Activated CD4-positive, alpha-beta T cell treated with anti-CD3 and anti-CD28 coated beads, Interleukin-2, amount 10 ng/mL, durations not matched to agents 7 days and 5 days (primary cell): ENCODE data around the gene COL9A3. TPM values are rescaled to one million over a fixed set of nuclear protein-coding genes. Genes with fewer than 3 reads are reported as not detected.
A peak's percentile ranks its signal among the peaks of the same experiment; 100 is the strongest.

Experiments used
- CTCF ChIA-PET: fragments of 350-600 bp; sonication (Branson Sonifier 250); formaldehyde crosslinking; loops from one replicate; lab custom pipeline; 2021; ENCODE audit warnings: antibody characterized with exemption; lab: Charles Lee
- POLR2A ChIA-PET: fragments of 350-600 bp; sonication (Branson Sonifier 250); formaldehyde crosslinking; loops from one replicate; lab custom pipeline; 2021; ENCODE audit warnings: antibody characterized with exemption; lab: Charles Lee
- DNase-seq: peaks from one replicate; pipeline ENCODE4 v3.0.0-alpha.2; 2020
- H3K27ac Mint-ChIP-seq: one replicate; pipeline ENCODE4 v1.8.0; 2021; ENCODE audit warnings: mild to moderate bottlenecking, moderate library complexity, mixed read lengths
- H3K27me3 Mint-ChIP-seq: one replicate; pipeline ENCODE4 v1.8.0; 2021; ENCODE audit warnings: mixed read lengths
- H3K36me3 Mint-ChIP-seq: one replicate; pipeline ENCODE4 v1.8.0; 2021; ENCODE audit warnings: low read depth, mixed read lengths
- H3K4me1 Mint-ChIP-seq: one replicate; pipeline ENCODE4 v1.8.0; 2021; ENCODE audit warnings: mixed read lengths
- H3K4me3 Mint-ChIP-seq: one replicate; pipeline ENCODE4 v1.8.0; 2021; ENCODE audit warnings: mild to moderate bottlenecking, moderate library complexity, mixed read lengths
- H3K9me3 Mint-ChIP-seq: one replicate; pipeline ENCODE4 v1.8.0; 2021; ENCODE audit warnings: mixed read lengths
- total RNA-seq, 2 experiments: library from RNA; stranded (reverse); gene quantifications; one replicate each; pipeline ENCODE4 v1.2.3, GENCODE V29; 2021

COL9A3 gene
- total RNA-seq, 2 experiments from 2014 or later, result not detected

- H3K4me3 Mint-ChIP-seq, result no peak overlapping the region
- H3K9me3 Mint-ChIP-seq, result no peaks in the 10 kb centered on the region
- peaks cover 3% of the 10 kb centered on the region for H3K27me3 Mint-ChIP-seq
- no peak overlapping the region for H3K27ac Mint-ChIP-seq
- ChIA-PET CTCF (interaction anchor here (0.7 to 3.1 kb wide), 4 partner anchors 12 to 310 kb away, joined by 3 to 17 read pairs (median 6); no protein-coding TSS in a partner anchor), POLR2A (no interaction called here)
- no peak for DNase-seq
- peaks cover 20% of the 10 kb centered on the region for H3K4me1 Mint-ChIP-seq
- H3K36me3 Mint-ChIP-seq, result peaks cover 19% of the 10 kb centered on the region
These were observed 7.1 kb upstream of the COL9A3 start for GRCh38 chr20:62809530-62810428.

GRCh38 chr20:62811320-62811719 is 5.5 kb upstream of the COL9A3 start:
- DNase-seq, result no peak
- Mint-ChIP-seq H3K27me3 (peaks cover 16% of the 10 kb centered on the region), H3K4me3 (no peak overlapping the region), H3K27ac (no peak overlapping the region), H3K4me1 (peaks cover 15% of the 10 kb centered on the region), H3K36me3 (peaks cover 19% of the 10 kb centered on the region), H3K9me3 (no peaks in the 10 kb centered on the region)
- CTCF ChIA-PET, result interaction anchor here (1.4 to 1.6 kb wide), 2 partner anchors 10 to 11 kb away, joined by 3 read pairs; no protein-coding TSS in a partner anchor
- POLR2A ChIA-PET, result no interaction called here

DNA sequence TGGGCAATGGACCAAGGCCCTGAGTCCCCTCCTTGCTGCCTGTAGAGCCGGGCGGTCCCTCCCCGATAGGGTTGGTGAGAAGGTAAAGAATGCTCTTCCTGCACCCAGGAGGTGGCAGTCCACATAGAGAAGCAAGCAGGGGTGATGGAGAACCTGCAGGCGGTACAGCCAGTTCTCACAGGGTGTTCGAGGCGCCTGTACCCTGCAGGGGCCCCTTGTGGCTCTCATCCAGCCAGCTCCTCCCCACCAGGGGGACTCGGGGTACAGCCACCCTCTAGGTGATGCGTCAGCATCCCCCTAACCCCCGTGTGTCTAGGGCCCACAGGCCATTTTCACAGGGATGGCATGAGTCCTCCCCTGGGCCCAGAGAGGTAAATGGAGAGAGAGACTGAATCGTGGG is 5.1 kb upstream of the COL9A3 start:
- no peaks in the 10 kb centered on the region for H3K9me3 Mint-ChIP-seq
- no peak for DNase-seq
- ChIA-PET CTCF (interaction anchor here (1.4 to 1.6 kb wide), 2 partner anchors 10 to 11 kb away, joined by 3 read pairs; no protein-coding TSS in a partner anchor), POLR2A (no interaction called here)
- H3K36me3 Mint-ChIP-seq, result peaks cover 17% of the 10 kb centered on the region
- no peak overlapping the region for H3K27ac Mint-ChIP-seq
- peaks cover 13% of the 10 kb centered on the region for H3K4me1 Mint-ChIP-seq
- H3K4me3 Mint-ChIP-seq, result no peak overlapping the region
- H3K27me3 Mint-ChIP-seq, result peaks cover 18% of the 10 kb centered on the region

DNA sequence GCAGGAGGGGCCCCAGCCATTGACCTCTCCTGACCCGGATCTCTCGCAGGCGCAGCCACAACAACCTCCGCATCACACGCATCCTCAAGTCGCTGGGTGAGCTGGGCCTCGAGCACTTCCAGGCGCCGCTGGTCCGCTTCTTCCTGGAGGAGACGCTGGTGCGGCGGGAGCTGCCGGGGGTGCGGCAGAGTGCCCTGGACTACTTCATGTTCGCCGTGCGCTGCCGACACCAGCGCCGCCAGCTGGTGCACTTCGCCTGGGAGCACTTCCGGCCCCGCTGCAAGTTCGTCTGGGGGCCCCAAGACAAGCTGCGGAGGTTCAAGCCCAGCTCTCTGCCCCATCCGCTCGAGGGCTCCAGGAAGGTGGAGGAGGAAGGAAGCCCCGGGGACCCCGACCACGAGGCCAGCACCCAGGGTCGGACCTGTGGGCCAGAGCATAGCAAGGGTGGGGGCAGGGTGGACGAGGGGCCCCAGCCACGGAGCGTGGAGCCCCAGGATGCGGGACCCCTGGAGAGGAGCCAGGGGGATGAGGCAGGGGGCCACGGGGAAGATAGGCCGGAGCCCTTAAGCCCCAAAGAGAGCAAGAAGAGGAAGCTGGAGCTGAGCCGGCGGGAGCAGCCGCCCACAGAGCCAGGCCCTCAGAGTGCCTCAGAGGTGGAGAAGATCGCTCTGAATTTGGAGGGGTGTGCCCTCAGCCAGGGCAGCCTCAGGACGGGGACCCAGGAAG is 4.5 kb upstream of the COL9A3 start:
- ChIA-PET POLR2A (no interaction called here), CTCF (interaction anchor here (1.6 kb wide), 1 partner anchor 10 kb away, joined by 3 read pairs; no protein-coding TSS in a partner anchor)
- Mint-ChIP-seq H3K36me3 (peaks cover 16% of the 10 kb centered on the region), H3K4me1 (peaks cover 10% of the 10 kb centered on the region), H3K4me3 (no peak overlapping the region), H3K27ac (no peak overlapping the region), H3K9me3 (no peaks in the 10 kb centered on the region), H3K27me3 (peaks cover 18% of the 10 kb centered on the region)
- no peak for DNase-seq

GRCh38 chr20:62812907-62813200 is 4.0 kb upstream of the COL9A3 start:
- Mint-ChIP-seq H3K9me3 (no peaks in the 10 kb centered on the region), H3K36me3 (peaks cover 16% of the 10 kb centered on the region), H3K4me1 (peaks cover 5% of the 10 kb centered on the region), H3K27ac (no peak overlapping the region), H3K27me3 (peaks cover 19% of the 10 kb centered on the region), H3K4me3 (no peak overlapping the region)
- POLR2A ChIA-PET, result no interaction called here
- CTCF ChIA-PET, result no interaction called here
- no peak for DNase-seq

- no peak for DNase-seq
- ChIA-PET POLR2A (no interaction called here), CTCF (no interaction called here)
- Mint-ChIP-seq H3K27me3 (peaks cover 25% of the 10 kb centered on the region), H3K4me1 (peaks cover 1% of the 10 kb centered on the region), H3K27ac (no peak overlapping the region), H3K36me3 (peaks cover 12% of the 10 kb centered on the region), H3K9me3 (no peaks in the 10 kb centered on the region), H3K4me3 (no peak overlapping the region)
These were observed 3.3 kb upstream of the COL9A3 start for GRCh38 chr20:62813588-62813987.

DNA sequence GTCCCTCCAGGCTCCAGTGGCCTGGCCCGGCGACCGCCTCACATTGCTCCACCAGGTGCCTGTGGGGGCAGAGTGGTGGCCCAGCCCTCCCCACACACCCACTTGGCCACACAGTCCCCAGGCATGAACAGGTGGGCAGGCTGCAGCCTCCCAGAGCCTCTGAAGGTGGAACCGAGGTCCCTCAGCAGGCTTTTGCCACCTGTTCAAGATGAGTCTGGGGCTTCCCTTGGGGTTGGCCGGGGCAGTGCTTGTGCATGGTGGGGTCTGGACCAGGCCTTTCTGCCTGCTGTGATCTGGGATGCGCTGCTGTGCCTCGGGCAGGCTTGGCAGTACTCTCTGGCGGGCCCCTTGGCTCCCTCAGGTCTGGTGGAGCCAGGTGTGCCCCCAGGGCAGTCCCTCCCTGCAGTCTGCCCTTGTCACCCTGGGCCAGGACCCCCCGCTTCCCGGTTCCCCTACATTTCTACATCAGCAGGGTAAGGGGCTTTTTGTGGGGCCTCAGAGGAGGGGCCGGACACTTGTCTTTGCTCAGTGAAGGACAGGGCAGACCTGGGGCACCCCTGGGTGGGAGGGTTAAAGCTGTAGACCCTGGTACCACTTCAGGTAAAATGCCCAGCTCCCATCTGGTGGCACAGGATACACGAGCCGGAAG is 2.7 kb upstream of the COL9A3 start:
- peaks cover 12% of the 10 kb centered on the region for H3K36me3 Mint-ChIP-seq
- H3K4me1 Mint-ChIP-seq, result peaks cover 1% of the 10 kb centered on the region
- H3K27me3 Mint-ChIP-seq, result peaks cover 25% of the 10 kb centered on the region
- no peak overlapping the region for H3K4me3 Mint-ChIP-seq
- POLR2A ChIA-PET, result no interaction called here
- H3K9me3 Mint-ChIP-seq, result no peaks in the 10 kb centered on the region
- no peak overlapping the region for H3K27ac Mint-ChIP-seq
- no peak for DNase-seq
- CTCF ChIA-PET, result interaction anchor here (0.6 kb wide), 1 partner anchor 545 kb away, joined by 4 read pairs; no protein-coding TSS in a partner anchor

GRCh38 chr20:62814709-62815065 is 2.2 kb upstream of the COL9A3 start:
- H3K4me3 Mint-ChIP-seq, result no peak overlapping the region
- no peak overlapping the region for H3K27ac Mint-ChIP-seq
- H3K27me3 Mint-ChIP-seq, result peaks cover 25% of the 10 kb centered on the region
- H3K36me3 Mint-ChIP-seq, result peaks cover 11% of the 10 kb centered on the region
- no peak for DNase-seq
- ChIA-PET CTCF (interaction anchor here (0.6 to 0.9 kb wide), 3 partner anchors 173 to 546 kb away, joined by 3 to 4 read pairs (median 3); no protein-coding TSS in a partner anchor), POLR2A (no interaction called here)
- H3K9me3 Mint-ChIP-seq, result no peaks in the 10 kb centered on the region
- H3K4me1 Mint-ChIP-seq, result peaks cover 1% of the 10 kb centered on the region

DNA sequence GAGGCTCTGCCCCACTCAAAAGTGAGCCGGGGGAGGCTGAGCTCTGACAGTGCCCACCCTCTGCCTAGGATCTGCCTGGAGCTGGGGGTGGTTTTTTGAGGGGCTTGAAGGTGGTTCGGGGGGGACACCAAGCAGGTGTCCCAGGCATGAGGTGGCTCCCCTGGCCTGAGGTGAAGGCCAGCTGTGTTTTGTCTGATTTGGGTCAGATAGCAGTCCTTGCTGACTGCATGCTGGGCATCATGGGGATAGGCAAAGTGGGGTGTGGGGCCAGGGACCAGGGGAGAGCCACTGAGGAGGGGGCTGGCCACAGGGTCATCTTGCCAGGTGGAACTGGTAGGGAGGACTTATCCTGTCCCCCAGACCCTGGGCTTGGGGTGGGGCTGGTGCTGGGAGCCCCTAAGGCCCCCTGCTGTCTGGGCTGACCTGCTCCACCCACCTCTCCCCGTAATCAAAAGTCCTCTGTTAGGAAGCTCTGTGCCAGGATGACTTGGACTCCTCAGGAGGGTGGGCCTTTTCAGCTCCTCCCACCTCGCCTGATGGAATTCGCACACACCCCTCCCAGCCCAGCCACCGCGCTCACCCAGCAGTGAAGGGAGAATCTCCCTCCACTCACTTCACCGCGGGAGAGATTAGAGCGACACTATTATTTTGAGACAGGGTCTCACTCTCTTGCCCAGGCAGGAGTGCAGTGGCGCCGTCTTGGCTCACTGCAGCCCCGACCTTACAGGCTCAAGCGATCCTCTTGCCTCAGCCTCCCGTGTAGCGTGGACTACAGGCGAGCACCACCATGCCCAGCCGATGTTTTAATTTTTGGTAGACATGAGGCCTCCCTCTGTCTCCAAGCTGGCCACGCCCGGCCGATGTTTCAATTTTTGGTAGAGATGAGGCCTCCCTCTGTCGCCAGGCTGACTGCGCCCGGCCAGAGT is 1.5 kb upstream of the COL9A3 start:
- POLR2A ChIA-PET, result no interaction called here
- H3K36me3 Mint-ChIP-seq, result peaks cover 8% of the 10 kb centered on the region

DNA sequence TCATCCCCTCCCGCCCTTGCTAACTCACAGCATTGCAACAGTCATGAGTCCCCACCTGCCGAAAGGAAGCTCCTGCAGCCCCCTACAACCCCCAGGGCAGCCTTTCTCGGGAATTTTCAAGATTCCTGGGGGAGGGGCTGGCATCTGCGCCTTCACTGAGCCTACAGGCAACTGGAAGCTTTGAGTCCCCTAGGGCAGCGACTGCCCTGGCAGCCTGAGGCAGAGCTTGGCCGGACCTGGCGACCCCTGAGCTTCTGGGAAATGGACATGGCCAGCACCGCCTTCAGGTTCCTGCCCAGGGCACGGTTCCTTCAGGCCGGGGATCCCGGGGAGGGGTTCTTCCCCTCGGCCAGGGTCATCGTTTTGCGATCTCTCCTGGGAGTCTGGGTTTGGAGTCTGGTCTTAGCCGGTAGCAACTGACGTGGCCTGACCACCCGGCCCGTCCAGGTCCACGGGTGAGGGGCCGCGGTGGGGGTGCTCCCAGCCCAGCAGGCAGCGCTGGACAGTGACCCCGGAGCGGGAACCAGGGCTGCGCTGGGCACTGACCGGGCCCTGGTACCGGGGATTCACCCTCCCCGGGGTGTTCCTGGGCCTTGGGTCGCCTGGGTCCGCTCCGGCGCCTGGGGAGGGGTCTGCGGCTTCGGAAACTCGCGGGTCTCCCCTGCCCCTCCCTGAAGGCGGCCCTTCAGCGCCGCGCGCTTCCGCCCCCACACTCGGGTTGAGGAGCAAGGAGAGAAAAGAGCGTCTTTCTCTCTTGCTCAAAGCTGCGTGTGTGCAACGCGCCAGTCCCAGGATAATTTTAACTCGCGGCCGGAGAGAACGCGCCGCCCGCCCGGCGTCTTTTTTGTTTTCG is 593 bp upstream of the COL9A3 start:
- POLR2A ChIA-PET, result no interaction called here
- Mint-ChIP-seq H3K9me3 (no peaks in the 10 kb centered on the region), H3K27ac (no peak overlapping the region), H3K27me3 (peaks cover 25% of the 10 kb centered on the region), H3K36me3 (peaks cover 8% of the 10 kb centered on the region), H3K4me1 (peaks cover 1% of the 10 kb centered on the region), H3K4me3 (no peak overlapping the region)
- no peak for DNase-seq
- CTCF ChIA-PET, result interaction anchor here (0.7 kb wide), 2 partner anchors 9 to 245 kb away, joined by 3 read pairs; no protein-coding TSS in a partner anchor

More for the DNA sequence above, 1.5 kb upstream of the COL9A3 start:
- Mint-ChIP-seq H3K27ac (peak overlapping the region; percentile 41), H3K27me3 (peaks cover 25% of the 10 kb centered on the region), H3K4me1 (peaks cover 1% of the 10 kb centered on the region), H3K4me3 (no peak overlapping the region), H3K9me3 (no peaks in the 10 kb centered on the region)
- no peak for DNase-seq
- CTCF ChIA-PET, result interaction anchor here (0.6 to 0.9 kb wide), 3 partner anchors 174 to 546 kb away, joined by 3 to 4 read pairs (median 3); no protein-coding TSS in a partner anchor

- Mint-ChIP-seq H3K9me3 (no peaks in the 10 kb centered on the region), H3K27me3 (peaks cover 25% of the 10 kb centered on the region), H3K4me1 (peaks cover 1% of the 10 kb centered on the region), H3K4me3 (no peak overlapping the region), H3K36me3 (no peaks in the 10 kb centered on the region), H3K27ac (no peak overlapping the region)
- no peak for DNase-seq
- POLR2A ChIA-PET, result no interaction called here
- CTCF ChIA-PET, result no interaction called here
These were observed 1.2 kb downstream of the COL9A3 start for GRCh38 chr20:62817975-62818591.
